Astrocyte of the spinal cord (primary cell): ENCODE results near the gene CHST3.

Experiments used
- DNase-seq: peaks from one replicate; pipeline ENCODE4 v3.0.0; 2011; ENCODE audit warnings: low read depth, low spot score
- H3K4me3 ChIP-seq: 2 replicates; pipeline ENCODE4 v1.5.1; 2011; ENCODE audit warnings: low read depth, mild to moderate bottlenecking, low read length, moderate library complexity
- CTCF ChIP-seq: IDR thresholded peaks from 2 replicates; pipeline ENCODE4 v1.5.1; 2012; ENCODE audit warnings: low read depth, mild to moderate bottlenecking, low read length, inconsistent platforms
- in situ Hi-C: cut with HindIII; loops from 2 replicates; pipeline ENCODE4 v1.10.0; 2017; ENCODE audit warnings: low sequenced_read_pairs

The CHST3 gene

GRCh38 chr10:71999360-72000072, 35.3 kb downstream of the CHST3 start:
- in situ Hi-C loops, result no loop called here
- no peak for TF ChIP-seq CTCF
- H3K4me3 ChIP-seq, result no peak overlapping the region
- DNase-seq, result peak; percentile 87

GRCh38 chr10:72000073-72001032, 36.2 kb downstream of the CHST3 start:
- no peak for DNase-seq
- in situ Hi-C loops, result no loop called here
- no peak overlapping the region for H3K4me3 ChIP-seq
- TF ChIP-seq CTCF, result no peak

GRCh38 chr10:72001033-72001395, 36.8 kb downstream of the CHST3 start:
- DNase-seq, result no peak
- H3K4me3 ChIP-seq, result no peak overlapping the region
- in situ Hi-C loops, result no loop called here
- no peak for TF ChIP-seq CTCF

- in situ Hi-C loops, result no loop called here
- no peak for TF ChIP-seq CTCF
- no peak overlapping the region for H3K4me3 ChIP-seq
- no peak for DNase-seq
Measured at GRCh38 chr10:72002354-72003295, 38.4 kb downstream of the CHST3 start.

GRCh38 chr10:72006026-72006425, 41.8 kb downstream of the CHST3 start:
- TF ChIP-seq CTCF, result no peak
- no peak overlapping the region for H3K4me3 ChIP-seq
- DNase-seq, result no peak
- in situ Hi-C loops, result no loop called here
